GM18951 (cell line): ENCODE data around the gene SP8.
"Not testable (repeated sequence)": the region's sequence is repeated elsewhere in the genome, so short reads cannot be mapped to it uniquely, and the experiment has no call there.

Source experiments
- POLR2A ChIP-seq: IDR thresholded peaks from 4 replicates; pipeline ENCODE4 v1.6.1; 2011; ENCODE audit warnings: mild to moderate bottlenecking; ENCODE audit not compliant: insufficient read length, insufficient read depth; ENCODE audit errors: extremely low read depth
- in situ Hi-C: fragments of 300-500 bp; cut with MboI; formaldehyde crosslinking; loops from one replicate; pipeline ENCODE4 v1.12.0; 2022; ENCODE audit warnings: low sequenced_read_pairs, mixed read lengths, inconsistent platforms; ENCODE audit not compliant: unreplicated experiment

Gene SP8

GRCh38 chr7:20786779-20787659 is at the start of gene SP8:
TSS of gene SP8 (minus strand) at chr7:20786886. CDS start at chr7:20786798, 88 bp downstream.
- no peak for TF ChIP-seq POLR2A
- in situ Hi-C loops: loop anchor here (25.0 kb wide), 1 partner anchor 725 kb away; no protein-coding TSS in a partner anchor

DNA sequence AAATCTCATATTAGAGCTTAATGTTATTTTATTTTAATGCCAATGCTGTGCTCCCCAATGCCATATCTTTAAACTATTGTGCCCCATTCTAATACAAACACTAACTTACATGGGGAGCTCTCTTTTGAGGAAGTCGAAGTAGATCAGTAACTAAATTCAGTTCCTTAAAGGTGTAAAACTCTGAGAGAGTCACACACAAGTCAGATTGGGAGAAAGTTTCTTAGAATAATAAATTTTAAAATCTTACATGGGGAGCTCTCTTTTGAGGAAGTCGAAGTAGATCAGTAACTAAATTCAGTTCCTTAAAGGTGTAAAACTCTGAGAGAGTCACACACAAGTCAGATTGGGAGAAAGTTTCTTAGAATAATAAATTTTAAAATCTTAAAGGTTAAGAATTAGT is 49.7 kb upstream of the SP8 start:
- in situ Hi-C loops: not testable (repeated sequence)

- in situ Hi-C loops: no loop called here
Measured at GRCh38 chr7:20835111-20835750, 48.5 kb upstream of the SP8 start.

GRCh38 chr7:20834656-20835055 is 48.0 kb upstream of the SP8 start:
- in situ Hi-C loops: no loop called here
- no peak for TF ChIP-seq POLR2A

More at GRCh38 chr7:20835111-20835750, 48.5 kb upstream of the SP8 start:
- no peak for TF ChIP-seq POLR2A

GRCh38 chr7:20831956-20832355 is 45.3 kb upstream of the SP8 start:
- no peak for TF ChIP-seq POLR2A
- in situ Hi-C loops: no loop called here

DNA sequence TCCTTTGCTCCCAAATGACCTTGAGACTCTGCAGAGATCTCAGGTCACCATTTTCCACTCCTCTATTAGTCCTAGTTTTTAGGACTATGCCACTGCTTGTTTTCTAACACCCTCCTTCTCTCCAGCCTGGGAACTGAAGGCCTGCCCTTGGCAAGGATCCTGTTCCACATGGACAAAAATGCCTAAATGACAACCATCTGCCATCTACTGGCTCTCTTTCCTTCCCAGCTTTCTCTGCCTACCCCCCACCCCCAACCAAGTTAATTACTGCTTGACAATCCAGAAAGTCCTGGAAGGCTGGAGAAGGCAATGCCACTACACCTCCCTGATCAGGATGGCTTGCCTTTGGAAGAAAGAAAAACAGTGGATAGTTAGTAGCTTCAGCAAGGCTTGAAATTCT is 44.8 kb upstream of the SP8 start:
- in situ Hi-C loops: no loop called here
- no peak for TF ChIP-seq POLR2A

- in situ Hi-C loops: no loop called here
- no peak for TF ChIP-seq POLR2A
Measured at GRCh38 chr7:20828947-20829346, 42.3 kb upstream of the SP8 start.

- TF ChIP-seq POLR2A: no peak
- in situ Hi-C loops: no loop called here
Measured at GRCh38 chr7:20827172-20827571, 40.5 kb upstream of the SP8 start.

- in situ Hi-C loops: no loop called here
Measured at GRCh38 chr7:20826243-20826642, 39.6 kb upstream of the SP8 start.

DNA sequence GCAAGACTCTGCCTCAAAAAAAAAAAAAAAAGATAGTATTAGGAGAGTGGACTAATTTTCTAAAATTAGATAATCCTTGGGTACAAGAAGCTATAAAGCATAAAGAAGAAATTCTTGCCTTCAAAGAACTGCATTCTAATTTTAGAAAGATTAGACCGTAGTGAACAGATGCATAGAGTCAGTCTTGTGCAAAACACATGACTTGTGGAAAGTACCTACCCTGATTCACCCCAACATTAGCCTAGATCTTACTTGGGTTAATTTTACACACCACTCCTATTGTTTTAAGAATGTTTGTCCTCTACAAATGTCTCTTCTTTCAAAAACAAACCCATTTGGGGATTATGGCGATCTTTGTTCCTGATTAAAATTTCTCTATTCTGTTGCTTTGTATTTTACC is 38.9 kb upstream of the SP8 start:
- TF ChIP-seq POLR2A: no peak
- in situ Hi-C loops: no loop called here

More at GRCh38 chr7:20826243-20826642, 39.6 kb upstream of the SP8 start:
- no peak for TF ChIP-seq POLR2A

GRCh38 chr7:20821390-20821789 is 34.7 kb upstream of the SP8 start:
- in situ Hi-C loops: not testable (repeated sequence)

DNA sequence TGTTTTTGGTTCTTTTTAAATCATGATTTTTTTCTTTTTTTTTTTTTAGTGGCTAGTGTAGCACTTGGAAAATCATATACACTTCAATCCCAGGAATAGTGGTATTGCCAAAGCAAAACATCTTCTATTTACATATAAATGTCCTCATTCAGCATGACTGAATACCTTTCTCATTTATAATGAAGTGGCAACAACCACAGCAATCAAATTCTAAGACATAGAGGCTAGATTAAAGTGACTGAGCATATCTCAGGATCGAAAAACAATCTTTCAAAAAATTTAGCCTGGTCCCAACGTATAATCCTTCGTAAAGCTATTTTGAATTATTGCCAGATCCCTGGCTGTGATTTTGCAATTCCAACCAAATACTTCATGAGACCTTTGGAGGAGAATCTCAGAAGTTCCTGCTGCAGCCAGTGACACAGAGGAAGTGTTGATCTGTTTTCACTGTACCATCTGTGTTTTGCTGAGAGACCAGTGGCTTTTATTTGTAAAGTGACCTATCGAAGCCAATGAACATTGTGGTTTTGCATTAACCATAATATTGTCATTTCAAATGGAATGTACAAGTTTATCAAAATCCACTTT is 29.8 kb upstream of the SP8 start:
- in situ Hi-C loops: no loop called here
- TF ChIP-seq POLR2A: no peak

GRCh38 chr7:20804345-20804744 is 17.7 kb upstream of the SP8 start:
- in situ Hi-C loops: no loop called here
- no peak for TF ChIP-seq POLR2A
